NT2/D1 (cell line): ENCODE measurements around the gene GABRA5.

Source experiments
- SUZ12 ChIP-seq: IDR thresholded peaks from 2 replicates; pipeline ENCODE4 v1.6.1; 2011; ENCODE audit not compliant: insufficient read length, insufficient read depth; ENCODE audit errors: extremely low read depth
- YY1 ChIP-seq: IDR thresholded peaks from 2 replicates; pipeline ENCODE4 v1.6.1; 2011; ENCODE audit not compliant: insufficient read length, insufficient read depth
- ZNF274 ChIP-seq: IDR thresholded peaks from 2 replicates; pipeline ENCODE4 v1.6.1; 2011; ENCODE audit warnings: mild to moderate bottlenecking, low read depth, low read length

DNA sequence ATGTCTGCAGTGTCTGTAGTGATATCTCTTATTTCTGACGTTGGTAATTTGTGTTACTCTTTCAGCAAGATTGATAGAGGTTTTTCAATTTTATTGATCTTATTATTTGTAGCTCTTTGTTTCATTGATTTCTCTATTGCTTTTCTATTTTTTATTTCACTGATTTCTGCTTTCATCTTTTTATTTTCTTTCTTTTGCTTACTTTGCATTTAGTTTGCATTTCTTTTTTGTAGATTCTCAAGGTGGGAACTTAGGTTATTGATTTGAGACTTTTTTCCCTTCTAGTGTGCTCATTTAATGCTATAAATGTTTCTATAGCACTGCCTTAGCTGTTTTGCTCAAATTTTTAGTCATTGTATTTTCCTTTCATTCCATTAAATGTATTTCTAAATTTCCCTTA is 54.6 kb downstream of the GABRA5 start:
- TF ChIP-seq SUZ12 (no peak), YY1 (no peak), ZNF274 (no peak)
